ENCODE data around the gene C3orf70. TPM values are rescaled to one million over a fixed set of nuclear protein-coding genes. Genes with fewer than 3 reads are reported as not detected.

C3orf70 gene
- polyA plus RNA-seq, 1 experiment: 3.9 TPM

DNA sequence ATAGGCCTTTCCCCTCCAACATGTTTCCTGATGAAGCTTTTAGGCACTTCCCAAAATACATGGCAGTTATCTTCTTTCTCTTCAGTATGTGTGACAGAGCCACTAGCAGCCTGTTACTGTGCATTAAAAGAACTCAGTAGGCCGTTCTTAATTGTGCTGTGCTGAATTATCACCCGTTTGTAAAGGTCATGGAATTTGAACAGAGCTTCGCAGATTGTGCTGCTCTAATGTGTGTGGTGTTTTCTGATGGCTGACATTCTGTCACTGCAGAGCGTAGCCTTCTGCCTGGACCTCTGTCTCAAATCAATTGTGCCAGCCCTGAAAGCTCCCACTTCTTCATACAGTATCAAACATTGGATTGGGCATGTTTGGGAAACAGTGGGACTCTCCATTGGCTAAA is 111.3 kb downstream of the C3orf70 start:
- TF ChIP-seq, protein P1, sequence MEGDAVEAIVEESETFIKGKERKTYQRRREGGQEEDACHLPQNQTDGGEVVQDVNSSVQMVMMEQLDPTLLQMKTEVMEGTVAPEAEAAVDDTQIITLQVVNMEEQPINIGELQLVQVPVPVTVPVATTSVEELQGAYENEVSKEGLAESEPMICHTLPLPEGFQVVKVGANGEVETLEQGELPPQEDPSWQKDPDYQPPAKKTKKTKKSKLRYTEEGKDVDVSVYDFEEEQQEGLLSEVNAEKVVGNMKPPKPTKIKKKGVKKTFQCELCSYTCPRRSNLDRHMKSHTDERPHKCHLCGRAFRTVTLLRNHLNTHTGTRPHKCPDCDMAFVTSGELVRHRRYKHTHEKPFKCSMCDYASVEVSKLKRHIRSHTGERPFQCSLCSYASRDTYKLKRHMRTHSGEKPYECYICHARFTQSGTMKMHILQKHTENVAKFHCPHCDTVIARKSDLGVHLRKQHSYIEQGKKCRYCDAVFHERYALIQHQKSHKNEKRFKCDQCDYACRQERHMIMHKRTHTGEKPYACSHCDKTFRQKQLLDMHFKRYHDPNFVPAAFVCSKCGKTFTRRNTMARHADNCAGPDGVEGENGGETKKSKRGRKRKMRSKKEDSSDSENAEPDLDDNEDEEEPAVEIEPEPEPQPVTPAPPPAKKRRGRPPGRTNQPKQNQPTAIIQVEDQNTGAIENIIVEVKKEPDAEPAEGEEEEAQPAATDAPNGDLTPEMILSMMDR (IDR thresholded peaks at IDR 0.05; ENCODE audit: insufficient read depth, low read depth, low read length): no peak
- Histone ChIP-seq H3K27me3 (ENCODE audit: control insufficient read depth, insufficient read depth, low read length) (no peaks in the 10 kb centered on the region), H3K36me3 (ENCODE audit: control insufficient read depth, insufficient read depth, low read length) (no peaks in the 10 kb centered on the region), H3K4me3 (ENCODE audit: low read depth, low read length) (no peak overlapping the region)
- no peak for DNase-seq (ENCODE audit: low read depth)
- ChIA-PET POLR2A (no interaction called here), CTCF (interaction anchor here (1.1 to 1.5 kb wide), 2 partner anchors 11 to 28 kb away, joined by 3 to 5 read pairs; no protein-coding TSS in a partner anchor)

GRCh38 chr3:185040425-185040824 is 112.4 kb downstream of the C3orf70 start:
- Histone ChIP-seq H3K36me3 (ENCODE audit: control insufficient read depth, insufficient read depth, low read length) (no peaks in the 10 kb centered on the region), H3K4me3 (ENCODE audit: low read depth, low read length) (no peak overlapping the region), H3K27me3 (ENCODE audit: control insufficient read depth, insufficient read depth, low read length) (no peaks in the 10 kb centered on the region)
- POLR2A ChIA-PET: no interaction called here
- TF ChIP-seq, protein P1 (IDR thresholded peaks at IDR 0.05; ENCODE audit: insufficient read depth, low read depth, low read length): no peak
- no peak for DNase-seq (ENCODE audit: low read depth)
- CTCF ChIA-PET: no interaction called here

DNA sequence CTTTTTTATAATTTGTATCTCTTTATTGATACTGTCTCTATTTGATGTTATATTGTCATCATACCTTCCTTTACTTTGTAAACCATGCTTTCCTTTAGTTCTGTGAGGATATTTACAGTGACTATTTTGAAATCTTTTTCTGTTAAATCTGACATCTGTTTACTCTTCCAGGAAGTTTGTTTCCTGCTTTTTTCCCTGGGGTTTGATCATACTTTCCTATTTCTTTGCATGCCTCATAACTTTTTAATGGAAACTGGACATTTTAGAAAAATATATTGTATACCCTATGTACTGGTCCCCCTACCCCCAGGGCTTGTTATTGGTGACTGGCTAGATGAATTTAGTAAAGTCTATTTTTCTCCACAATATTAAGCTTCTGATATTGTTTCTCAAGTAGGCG is 115.1 kb downstream of the C3orf70 start:
- ChIA-PET POLR2A (no interaction called here), CTCF (no interaction called here)

DNA sequence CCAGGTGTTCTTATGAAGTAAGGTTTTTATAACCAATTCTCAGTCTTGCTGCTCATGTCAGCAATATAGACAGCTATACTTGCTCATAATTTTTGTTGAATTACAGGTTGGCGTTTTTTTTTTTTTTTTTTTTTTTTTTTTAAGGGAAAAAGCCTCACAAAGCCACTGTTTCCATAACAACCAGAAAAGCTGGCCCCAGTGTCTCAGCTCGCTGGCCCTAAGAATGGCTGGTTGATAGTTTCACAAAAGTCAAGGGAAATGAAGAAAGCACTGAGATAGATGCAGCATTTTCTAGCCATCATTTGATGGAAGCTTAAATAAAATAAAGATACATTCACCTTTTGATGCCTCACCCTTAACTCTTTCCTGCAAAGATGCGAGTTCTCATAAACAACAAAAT is 121.9 kb downstream of the C3orf70 start:
- Histone ChIP-seq H3K36me3 (ENCODE audit: control insufficient read depth, insufficient read depth, low read length) (no peaks in the 10 kb centered on the region), H3K4me3 (ENCODE audit: low read depth, low read length) (no peak overlapping the region), H3K27me3 (ENCODE audit: control insufficient read depth, insufficient read depth, low read length) (no peaks in the 10 kb centered on the region)
- DNase-seq (ENCODE audit: low read depth): no peak
- TF ChIP-seq, protein P1 (IDR thresholded peaks at IDR 0.05; ENCODE audit: insufficient read depth, low read depth, low read length): no peak
- POLR2A ChIA-PET: interaction anchor here (0.6 kb wide), 1 partner anchor 220 kb away, joined by 5 read pairs; no protein-coding TSS in a partner anchor
- CTCF ChIA-PET: interaction anchor here (0.8 to 2.4 kb wide), 3 partner anchors 9 to 45 kb away, joined by 3 to 8 read pairs (median 4); no protein-coding TSS in a partner anchor

More for the DNA sequence above, 115.1 kb downstream of the C3orf70 start:
- Histone ChIP-seq H3K4me3 (ENCODE audit: low read depth, low read length) (no peak overlapping the region), H3K27me3 (ENCODE audit: control insufficient read depth, insufficient read depth, low read length) (no peaks in the 10 kb centered on the region), H3K36me3 (ENCODE audit: control insufficient read depth, insufficient read depth, low read length) (no peaks in the 10 kb centered on the region)
- DNase-seq (ENCODE audit: low read depth): no peak
- TF ChIP-seq, protein P1 (IDR thresholded peaks at IDR 0.05; ENCODE audit: insufficient read depth, low read depth, low read length): no peak

DNA sequence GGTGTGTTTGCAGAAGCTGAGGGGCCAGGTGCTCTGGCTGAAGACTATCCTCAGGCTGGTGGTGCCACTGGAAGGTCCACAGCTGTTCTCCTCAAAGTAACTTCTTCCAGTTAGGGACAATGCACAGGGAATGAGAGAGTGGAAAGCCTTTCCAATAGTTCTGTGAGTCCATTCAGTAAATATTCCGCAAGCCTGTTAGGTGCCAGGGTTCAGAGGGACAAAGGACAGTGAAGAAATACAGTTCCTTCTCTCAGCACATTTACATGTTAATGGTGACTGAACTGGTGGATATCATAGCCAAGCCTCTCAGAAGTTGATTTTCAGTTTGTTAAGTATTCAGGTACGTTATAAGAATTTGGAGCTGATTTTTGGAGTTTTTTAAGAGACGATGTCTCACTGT is 122.5 kb downstream of the C3orf70 start:
- no peak overlapping the region for H3K4me3 ChIP-seq (ENCODE audit: low read depth, low read length)
- H3K36me3 ChIP-seq (ENCODE audit: control insufficient read depth, insufficient read depth, low read length): no peaks in the 10 kb centered on the region
- H3K27me3 ChIP-seq (ENCODE audit: control insufficient read depth, insufficient read depth, low read length): no peaks in the 10 kb centered on the region
- ChIA-PET POLR2A (no interaction called here), CTCF (interaction anchor here (0.8 to 2.4 kb wide), 3 partner anchors 9 to 145 kb away, joined by 3 to 8 read pairs (median 4); no protein-coding TSS in a partner anchor)
- no peak for DNase-seq (ENCODE audit: low read depth)
- TF ChIP-seq, protein P1 (IDR thresholded peaks at IDR 0.05; ENCODE audit: insufficient read depth, low read depth, low read length): no peak
